H9 (cell line): ENCODE measurements around the gene CCDC92. TPM values are rescaled to one million over a fixed set of nuclear protein-coding genes. Genes with fewer than 3 reads are reported as not detected.

Experiments used
- DNase-seq: peaks from one replicate; pipeline ENCODE4 v3.0.0-alpha.2; 2017
- H2AFZ ChIP-seq: one replicate; pipeline ENCODE4 v1.6.1; 2013; ENCODE audit warnings: mild to moderate bottlenecking, low read length, control low read depth, moderate library complexity
- H2AK5ac ChIP-seq: 2 replicates; pipeline ENCODE4 v1.6.1; 2013; ENCODE audit warnings: low read length, control low read depth, mixed read lengths; ENCODE audit not compliant: insufficient read length
- H2BK120ac ChIP-seq: one replicate; pipeline ENCODE4 v1.6.1; 2013; ENCODE audit warnings: low read depth, mild to moderate bottlenecking, low read length, control low read depth, inconsistent platforms; ENCODE audit not compliant: poor library complexity, severe bottlenecking
- H2BK12ac ChIP-seq: 2 replicates; pipeline ENCODE4 v1.6.1; 2013; ENCODE audit warnings: low read length, control low read depth, mixed read lengths, low read depth; ENCODE audit not compliant: insufficient read length
- H2BK15ac ChIP-seq: 2 replicates; pipeline ENCODE4 v1.6.1; 2013; ENCODE audit warnings: low read depth, low read length, control low read depth
- H2BK20ac ChIP-seq: one replicate; pipeline ENCODE4 v1.6.1; 2013; ENCODE audit warnings: low read depth, mild to moderate bottlenecking, low read length, control low read depth, inconsistent platforms; ENCODE audit not compliant: poor library complexity, severe bottlenecking
- H2BK5ac ChIP-seq: 2 replicates; pipeline ENCODE4 v1.6.1; 2013; ENCODE audit warnings: low read length, control low read depth, mixed read lengths; ENCODE audit not compliant: insufficient read length
- H3K14ac ChIP-seq: 2 replicates; pipeline ENCODE4 v1.6.1; 2013; ENCODE audit warnings: low read length, control low read depth; ENCODE audit not compliant: insufficient read depth
- H3K18ac ChIP-seq: 2 replicates; pipeline ENCODE4 v1.6.1; 2013; ENCODE audit warnings: low read depth, mild to moderate bottlenecking, mixed read lengths, low read length, control low read depth; ENCODE audit not compliant: insufficient read length
- H3K23ac ChIP-seq: 2 replicates; pipeline ENCODE4 v1.6.1; 2013; ENCODE audit warnings: low read length, control low read depth, mixed read lengths, low read depth; ENCODE audit not compliant: insufficient read length
- H3K23me2 ChIP-seq: 2 replicates; pipeline ENCODE4 v1.6.1; 2013; ENCODE audit warnings: low read depth, mild to moderate bottlenecking, mixed read lengths, low read length, control low read depth; ENCODE audit not compliant: insufficient read length, poor library complexity, severe bottlenecking
- H3K27ac ChIP-seq: 2 replicates; pipeline ENCODE4 v1.5.1; 2013; ENCODE audit warnings: low read length, control low read depth, mixed read lengths, low read depth; ENCODE audit not compliant: insufficient read length
- H3K27me3 ChIP-seq: 2 replicates; pipeline ENCODE4 v1.6.1; 2013; ENCODE audit warnings: low read length, control low read depth, inconsistent platforms; ENCODE audit not compliant: insufficient read depth
- H3K4ac ChIP-seq: 2 replicates; pipeline ENCODE4 v1.6.1; 2013; ENCODE audit warnings: low read depth, mild to moderate bottlenecking, control low read depth, inconsistent platforms, low read length, moderate library complexity
- H3K4me1 ChIP-seq: 2 replicates; pipeline ENCODE4 v1.6.1; 2013; ENCODE audit warnings: low read length, control low read depth, inconsistent platforms; ENCODE audit not compliant: insufficient read depth
- H3K4me2 ChIP-seq: 2 replicates; pipeline ENCODE4 v1.6.1; 2013; ENCODE audit warnings: low read length, control low read depth, mixed read lengths; ENCODE audit not compliant: insufficient read length, insufficient read depth
- H3K56ac ChIP-seq: 2 replicates; pipeline ENCODE4 v1.6.1; 2013; ENCODE audit warnings: low read depth, mild to moderate bottlenecking, mixed read lengths, low read length, control low read depth; ENCODE audit not compliant: insufficient read length
- H3K79me1 ChIP-seq: 2 replicates; pipeline ENCODE4 v1.6.1; 2013; ENCODE audit warnings: low read depth, mild to moderate bottlenecking, moderate library complexity, low read length, control low read depth, inconsistent platforms; ENCODE audit not compliant: insufficient read depth, poor library complexity, severe bottlenecking
- H3K79me2 ChIP-seq: 2 replicates; pipeline ENCODE4 v1.6.1; 2013; ENCODE audit warnings: low read length, control low read depth, inconsistent platforms; ENCODE audit not compliant: insufficient read depth
- H3K9ac ChIP-seq: 2 replicates; pipeline ENCODE4 v1.6.1; 2013; ENCODE audit warnings: low read length, control low read depth, mixed read lengths; ENCODE audit not compliant: insufficient read length; ENCODE audit errors: extremely low read depth
- H3K9me3 ChIP-seq: one replicate; pipeline ENCODE4 v1.6.1; 2013; ENCODE audit warnings: low read depth, low read length, inconsistent platforms; ENCODE audit not compliant: control insufficient read depth
- H3T11ph ChIP-seq: one replicate; pipeline ENCODE4 v1.6.1; 2013; ENCODE audit warnings: mild to moderate bottlenecking, low read length, control low read depth, inconsistent platforms
- H4K20me1 ChIP-seq: one replicate; pipeline ENCODE4 v1.6.1; 2013; ENCODE audit not compliant: control insufficient read depth, insufficient read length, insufficient read depth
- H4K5ac ChIP-seq: 2 replicates; pipeline ENCODE4 v1.6.1; 2013; ENCODE audit warnings: low read depth, mild to moderate bottlenecking, mixed read lengths, low read length, control low read depth; ENCODE audit not compliant: insufficient read length
- H4K8ac ChIP-seq: replicated peaks from 2 replicates; pipeline ENCODE4 v1.6.1; 2013; ENCODE audit warnings: low read length, control low read depth, mixed read lengths, low read depth; ENCODE audit not compliant: insufficient read length
- H4K91ac ChIP-seq: 2 replicates; pipeline ENCODE4 v1.6.1; 2013; ENCODE audit warnings: low read depth, mild to moderate bottlenecking, moderate library complexity, mixed read lengths, low read length, control low read depth; ENCODE audit not compliant: insufficient read length
- H3K27ac Mint-ChIP-seq, 3 experiments: 2 replicates in 2 of 3; 3 replicates in 1 of 3; pipeline ENCODE4 v1.8.0; 2020 to 2021; ENCODE audit warnings: mixed read lengths in 3 of 3, mild to moderate bottlenecking in 1 of 3, moderate library complexity in 1 of 3
- H3K27me3 Mint-ChIP-seq: 2 replicates; pipeline ENCODE4 v1.8.0; 2021; ENCODE audit warnings: low read depth, mild to moderate bottlenecking, moderate library complexity, mixed read lengths
- H3K36me3 Mint-ChIP-seq, 3 experiments: 2 replicates in 2 of 3; 3 replicates in 1 of 3; pipeline ENCODE4 v1.8.0; 2020 to 2021; ENCODE audit warnings: low read depth in 3 of 3, mixed read lengths in 3 of 3; ENCODE audit not compliant: insufficient read depth in 1 of 3
- H3K4me1 Mint-ChIP-seq, 2 experiments: 2 replicates each; pipeline ENCODE4 v1.8.0; 2020; ENCODE audit warnings: mixed read lengths in 2 of 2
- H3K4me3 Mint-ChIP-seq, 2 experiments: 2 replicates in 1 of 2; 3 replicates in 1 of 2; pipeline ENCODE4 v1.8.0; 2020 to 2021; ENCODE audit warnings: mild to moderate bottlenecking in 2 of 2, mixed read lengths in 2 of 2, moderate library complexity in 1 of 2
- H3K9me3 Mint-ChIP-seq, 2 experiments: 2 replicates in 1 of 2; 3 replicates in 1 of 2; pipeline ENCODE4 v1.8.0; 2020; ENCODE audit warnings: mild to moderate bottlenecking in 2 of 2, mixed read lengths in 2 of 2, moderate library complexity in 1 of 2
- WGBS: extraction: QIAGEN DNeasy Blood & Tissue Kit; methylation state at CpG from one replicate; pipeline ENCODE4 v1.1.7; 2013; ENCODE audit warnings: missing lambda C conversion rate, low lambda C conversion rate, mixed read lengths; ENCODE audit not compliant: insufficient read length; ENCODE audit errors: extremely low coverage; 5-methylcytosine and 5-hydroxymethylcytosine counted together
- total RNA-seq: library from RNA; stranded (reverse); gene quantifications from 2 replicates; pipeline ENCODE4 v1.2.1, GENCODE V29; 2021
- TF ChIP-seq, protein P1 (sequence below): fragments of 200-600 bp; sonication (generic); conservative IDR thresholded peaks from 3 replicates; pipeline ENCODE4 v1.8.0; 2021; ENCODE audit warnings: antibody characterized with exemption, mild to moderate bottlenecking

CCDC92 gene
- total RNA-seq, 1 experiment from 2014 or later, result 1.3 TPM

DNA sequence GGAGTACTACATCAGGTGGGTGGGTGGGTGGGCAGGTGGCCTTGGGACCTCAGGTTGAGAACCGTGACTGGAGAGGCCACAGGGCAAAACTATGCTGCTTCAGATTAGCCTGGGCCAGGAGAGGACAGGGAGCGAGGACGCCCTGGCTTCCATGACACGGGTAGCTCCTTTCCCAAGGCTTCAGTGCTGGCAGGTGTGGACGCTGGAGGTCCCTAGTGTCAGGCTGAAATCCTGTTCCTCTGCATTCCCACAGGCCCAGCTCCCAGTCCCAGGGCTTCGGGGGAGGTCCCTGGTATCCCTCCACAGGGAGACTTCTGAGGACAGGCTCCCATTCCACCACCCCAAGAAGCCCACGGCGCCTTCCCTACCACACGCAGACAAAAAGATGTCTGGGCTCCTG is 31.6 kb downstream of the CCDC92 start:
- Histone ChIP-seq H2BK20ac (no peak overlapping the region), H3K23ac (no peak overlapping the region), H2AK5ac (no peak overlapping the region), H4K20me1 (no peaks in the 10 kb centered on the region), H3K4me2 (no peak overlapping the region), H4K5ac (no peak overlapping the region), H3K79me1 (no peaks in the 10 kb centered on the region), H3K56ac (no peak overlapping the region), H3K27ac (no peak overlapping the region), H4K8ac (no peak overlapping the region), H3K9ac (no peak overlapping the region), H3K27me3 (no peaks in the 10 kb centered on the region; the same call in 1 of the 2 replicates), H3T11ph (no peak overlapping the region), H2AFZ (no peak overlapping the region), H2BK15ac (no peak overlapping the region), H3K79me2 (no peaks in the 10 kb centered on the region), H3K14ac (no peak overlapping the region), H4K91ac (no peak overlapping the region), H3K18ac (no peak overlapping the region), H3K4me1 (no peaks in the 10 kb centered on the region), H2BK12ac (no peak overlapping the region), H2BK120ac (no peak overlapping the region), H3K4ac (no peak overlapping the region), H2BK5ac (no peak overlapping the region), H3K9me3 (no peaks in the 10 kb centered on the region), H3K23me2 (no peaks in the 10 kb centered on the region)
- Mint-ChIP-seq H3K36me3 (peaks cover 0 to 4% (median 0%) of the 10 kb centered on the region in 3 experiments; a peak in 1 of 7 replicates), H3K27ac (no peak overlapping the region), H3K9me3 (peaks cover 4 to 5% of the 10 kb centered on the region in 2 experiments; a peak in 4 of 5 replicates), H3K27me3 (peaks cover 87% of the 10 kb centered on the region), H3K4me3 (no peak overlapping the region), H3K4me1 (peaks cover 0 to 4% of the 10 kb centered on the region in 2 experiments; a peak in 2 of 4 replicates)
- TF ChIP-seq, protein P1, sequence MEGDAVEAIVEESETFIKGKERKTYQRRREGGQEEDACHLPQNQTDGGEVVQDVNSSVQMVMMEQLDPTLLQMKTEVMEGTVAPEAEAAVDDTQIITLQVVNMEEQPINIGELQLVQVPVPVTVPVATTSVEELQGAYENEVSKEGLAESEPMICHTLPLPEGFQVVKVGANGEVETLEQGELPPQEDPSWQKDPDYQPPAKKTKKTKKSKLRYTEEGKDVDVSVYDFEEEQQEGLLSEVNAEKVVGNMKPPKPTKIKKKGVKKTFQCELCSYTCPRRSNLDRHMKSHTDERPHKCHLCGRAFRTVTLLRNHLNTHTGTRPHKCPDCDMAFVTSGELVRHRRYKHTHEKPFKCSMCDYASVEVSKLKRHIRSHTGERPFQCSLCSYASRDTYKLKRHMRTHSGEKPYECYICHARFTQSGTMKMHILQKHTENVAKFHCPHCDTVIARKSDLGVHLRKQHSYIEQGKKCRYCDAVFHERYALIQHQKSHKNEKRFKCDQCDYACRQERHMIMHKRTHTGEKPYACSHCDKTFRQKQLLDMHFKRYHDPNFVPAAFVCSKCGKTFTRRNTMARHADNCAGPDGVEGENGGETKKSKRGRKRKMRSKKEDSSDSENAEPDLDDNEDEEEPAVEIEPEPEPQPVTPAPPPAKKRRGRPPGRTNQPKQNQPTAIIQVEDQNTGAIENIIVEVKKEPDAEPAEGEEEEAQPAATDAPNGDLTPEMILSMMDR, result no peak
- no CpG with 5 or more reads among the region's 9 CpGs for WGBS
- DNase-seq, result no peak
